ENCODE measurements around the gene ACTR5.

ACTR5 gene

GRCh38 chr20:38748097-38748860 lies at the start of gene ACTR5:
ACTR5 (plus strand) TSS chr20:38748460; CDS start chr20:38748479, 19 bp downstream.
- peaks cover 24% of the 10 kb centered on the region for H3K79me2 ChIP-seq (ENCODE audit: insufficient read depth, low read length)
- no peaks in the 10 kb centered on the region for H3K27me3 ChIP-seq (ENCODE audit: insufficient read depth, low read length, poor library complexity)
- no peak for TF ChIP-seq EZH2 (IDR thresholded peaks at IDR 0.05; ENCODE audit: borderline replicate concordance, low read depth, low read length, severe bottlenecking)
- TF ChIP-seq CTCF (IDR thresholded peaks at IDR 0.05; ENCODE audit: borderline replicate concordance, extremely low read depth, low read length, poor library complexity, severe bottlenecking): no peak
- no peaks in the 10 kb centered on the region for H3K9me3 ChIP-seq (ENCODE audit: insufficient read depth, low read length, severe bottlenecking)
- peak within 1 kb of the TSS; percentile 40 to 82 for H3K4me3 ChIP-seq (ENCODE audit: low read depth in 1 of 2, low read length in 2 of 2)
- ATAC-seq (ENCODE audit: insufficient read depth, low read depth) (peak; percentile 88), DNase-seq (peak; percentile 97)
- no peaks in the 10 kb centered on the region for H4K20me1 ChIP-seq (ENCODE audit: insufficient read depth, low read length)
- peak within 1 kb of the TSS; percentile 99 for H2AFZ ChIP-seq (ENCODE audit: low read depth, low read length)
- H3K4me1 ChIP-seq (ENCODE audit: insufficient read depth, low read length): peaks cover 30% of the 10 kb centered on the region
- peak within 1 kb of the TSS; percentile 82 for H3K27ac ChIP-seq (ENCODE audit: low read length)
- H3K4me2 ChIP-seq (ENCODE audit: insufficient read depth, low read length): peak within 1 kb of the TSS; percentile 85
- H3K36me3 ChIP-seq (ENCODE audit: insufficient read depth, low read length): peaks cover 30% of the 10 kb centered on the region
- H3K9ac ChIP-seq (ENCODE audit: low read depth, low read length): peak within 1 kb of the TSS; percentile 82

GRCh38 chr20:38698541-38698940 lies 49.7 kb upstream of the ACTR5 start:
- no peak for TF ChIP-seq CTCF (IDR thresholded peaks at IDR 0.05; ENCODE audit: borderline replicate concordance, extremely low read depth, low read length, poor library complexity, severe bottlenecking)
- no peak for TF ChIP-seq EZH2 (IDR thresholded peaks at IDR 0.05; ENCODE audit: borderline replicate concordance, low read depth, low read length, severe bottlenecking)
- Histone ChIP-seq H3K9ac (ENCODE audit: low read depth, low read length) (no peak overlapping the region), H3K27me3 (ENCODE audit: insufficient read depth, low read length, poor library complexity) (peaks cover 4% of the 10 kb centered on the region), H3K36me3 (ENCODE audit: insufficient read depth, low read length) (no peaks in the 10 kb centered on the region), H3K4me3 (ENCODE audit: low read depth in 1 of 2, low read length in 2 of 2) (no peak overlapping the region), H3K4me2 (ENCODE audit: insufficient read depth, low read length) (no peak overlapping the region), H2AFZ (ENCODE audit: low read depth, low read length) (no peak overlapping the region), H3K4me1 (ENCODE audit: insufficient read depth, low read length) (no peaks in the 10 kb centered on the region), H4K20me1 (ENCODE audit: insufficient read depth, low read length) (peaks cover 7% of the 10 kb centered on the region; the same call in 1 of the 2 replicates), H3K9me3 (ENCODE audit: insufficient read depth, low read length, severe bottlenecking) (no peaks in the 10 kb centered on the region), H3K27ac (ENCODE audit: low read length) (no peak overlapping the region), H3K79me2 (ENCODE audit: insufficient read depth, low read length) (no peaks in the 10 kb centered on the region)
- DNase-seq (no peak), ATAC-seq (ENCODE audit: insufficient read depth, low read depth) (no peak)

GRCh38 chr20:38700141-38700540 lies 48.1 kb upstream of the ACTR5 start:
- DNase-seq (no peak), ATAC-seq (ENCODE audit: insufficient read depth, low read depth) (no peak)
- H3K4me2 ChIP-seq (ENCODE audit: insufficient read depth, low read length): no peak overlapping the region
- no peak for TF ChIP-seq CTCF (IDR thresholded peaks at IDR 0.05; ENCODE audit: borderline replicate concordance, extremely low read depth, low read length, poor library complexity, severe bottlenecking)
- TF ChIP-seq EZH2 (IDR thresholded peaks at IDR 0.05; ENCODE audit: borderline replicate concordance, low read depth, low read length, severe bottlenecking): no peak
- no peak overlapping the region for H3K9ac ChIP-seq (ENCODE audit: low read depth, low read length)
- H2AFZ ChIP-seq (ENCODE audit: low read depth, low read length): no peak overlapping the region
- H3K79me2 ChIP-seq (ENCODE audit: insufficient read depth, low read length): no peaks in the 10 kb centered on the region
- peaks cover 7% of the 10 kb centered on the region for H3K27me3 ChIP-seq (ENCODE audit: insufficient read depth, low read length, poor library complexity)
- H3K4me1 ChIP-seq (ENCODE audit: insufficient read depth, low read length): no peaks in the 10 kb centered on the region
- no peak overlapping the region for H3K4me3 ChIP-seq (ENCODE audit: low read depth in 1 of 2, low read length in 2 of 2)
- no peak overlapping the region for H3K27ac ChIP-seq (ENCODE audit: low read length)
- H3K36me3 ChIP-seq (ENCODE audit: insufficient read depth, low read length): no peaks in the 10 kb centered on the region
- H4K20me1 ChIP-seq (ENCODE audit: insufficient read depth, low read length): peaks cover 7% of the 10 kb centered on the region; the same call in 1 of the 2 replicates
- no peaks in the 10 kb centered on the region for H3K9me3 ChIP-seq (ENCODE audit: insufficient read depth, low read length, severe bottlenecking)
